ENCODE data around the gene CDC16.

CDC16 gene

DNA sequence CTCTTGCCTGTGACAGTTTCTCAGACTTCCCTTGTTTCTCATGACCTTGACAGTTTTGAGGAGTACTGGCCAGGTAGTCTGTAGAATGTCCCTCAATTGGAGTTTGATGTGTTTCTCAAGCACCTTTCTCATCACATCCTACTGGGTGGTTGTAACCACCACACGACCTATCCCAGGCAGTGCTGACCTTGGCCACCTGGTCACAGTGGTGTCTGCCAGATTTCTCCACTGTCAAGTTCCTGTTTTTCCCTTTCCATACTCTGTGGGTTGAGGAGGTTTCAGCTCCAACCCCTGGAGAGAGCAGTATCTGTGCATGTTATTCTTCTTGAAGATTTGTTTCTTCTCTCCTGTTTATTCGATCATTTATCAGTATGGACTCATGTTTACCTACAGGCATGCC, 38.3 kb downstream of the CDC16 start:
- Histone ChIP-seq H3K4me1 (ENCODE audit: control insufficient read depth, insufficient read depth, low read length) (no peaks in the 10 kb centered on the region), H3K9me3 (ENCODE audit: control insufficient read depth, low read length) (no peaks in the 10 kb centered on the region), H3K4me3 (ENCODE audit: insufficient read depth, low read depth, low read length) (no peak overlapping the region), H3K36me3 (ENCODE audit: control insufficient read depth, insufficient read depth, low read length) (peaks cover 28% of the 10 kb centered on the region), H3K27me3 (ENCODE audit: control insufficient read depth, insufficient read depth, low read length, poor library complexity, severe bottlenecking) (no peaks in the 10 kb centered on the region), H3K27ac (ENCODE audit: insufficient read depth, low read depth, low read length, poor library complexity, severe bottlenecking) (no peak overlapping the region)
- 90 to 97% methylated on average over 2 of the region's 2 CpGs for WGBS, 2 experiments

DNA sequence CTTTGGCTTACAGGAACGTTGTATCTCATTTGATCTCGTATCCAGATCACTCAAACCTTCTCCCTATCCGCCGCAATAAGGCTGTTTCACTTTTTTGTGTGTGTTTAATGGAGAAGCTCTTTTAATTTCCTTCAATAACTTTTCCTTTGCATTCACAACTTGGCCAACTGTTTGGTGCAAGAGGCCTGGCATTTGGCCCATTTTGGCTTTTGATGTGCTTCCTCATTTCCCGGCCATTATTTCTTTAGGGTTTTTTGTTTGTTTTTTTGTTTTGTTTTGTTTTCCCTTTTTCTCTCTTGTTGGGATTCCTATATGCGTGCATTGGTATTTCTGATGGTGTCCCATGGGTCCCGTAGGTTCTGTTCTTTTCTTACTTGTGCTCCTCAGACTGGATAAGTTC, 40.6 kb downstream of the CDC16 start:
- Histone ChIP-seq H3K4me1 (ENCODE audit: control insufficient read depth, insufficient read depth, low read length) (peaks cover under 1% of the 10 kb centered on the region), H3K36me3 (ENCODE audit: control insufficient read depth, insufficient read depth, low read length) (peaks cover 16% of the 10 kb centered on the region), H3K27me3 (ENCODE audit: control insufficient read depth, insufficient read depth, low read length, poor library complexity, severe bottlenecking) (no peaks in the 10 kb centered on the region), H3K4me3 (ENCODE audit: insufficient read depth, low read depth, low read length) (no peak overlapping the region), H3K27ac (ENCODE audit: insufficient read depth, low read depth, low read length, poor library complexity, severe bottlenecking) (no peak overlapping the region), H3K9me3 (ENCODE audit: control insufficient read depth, low read length) (no peaks in the 10 kb centered on the region)
- WGBS, 2 experiments, result 89 to 95% methylated on average over 5 to 7 of the region's 7 CpGs

DNA sequence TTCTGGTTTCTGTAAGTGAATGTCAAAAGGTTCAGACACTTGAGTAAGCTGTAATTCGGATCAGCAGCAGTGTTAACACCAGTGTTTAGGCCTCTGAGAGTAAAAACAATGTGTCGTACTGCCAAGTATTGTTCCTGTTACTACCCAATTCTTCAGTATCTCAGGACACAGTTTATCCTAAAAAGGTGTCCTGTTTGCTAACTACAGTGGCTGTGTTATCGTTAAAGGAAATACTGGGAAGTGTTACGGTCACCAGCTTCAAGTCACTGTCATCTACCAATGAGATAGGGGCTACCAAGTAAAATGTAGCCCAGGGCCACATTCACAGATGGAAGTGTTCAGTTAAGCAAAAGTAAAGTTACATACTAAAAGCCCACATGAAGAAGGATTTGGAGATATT, 44.4 kb downstream of the CDC16 start:
- Histone ChIP-seq H3K36me3 (ENCODE audit: control insufficient read depth, insufficient read depth, low read length) (peaks cover 6% of the 10 kb centered on the region), H3K9me3 (ENCODE audit: control insufficient read depth, low read length) (no peaks in the 10 kb centered on the region), H3K4me3 (ENCODE audit: insufficient read depth, low read depth, low read length) (no peak overlapping the region), H3K27ac (ENCODE audit: insufficient read depth, low read depth, low read length, poor library complexity, severe bottlenecking) (no peak overlapping the region), H3K4me1 (ENCODE audit: control insufficient read depth, insufficient read depth, low read length) (peaks cover 4% of the 10 kb centered on the region), H3K27me3 (ENCODE audit: control insufficient read depth, insufficient read depth, low read length, poor library complexity, severe bottlenecking) (no peaks in the 10 kb centered on the region)
- WGBS, 2 experiments, result 94 to 98% methylated on average over 4 of the region's 4 CpGs

DNA sequence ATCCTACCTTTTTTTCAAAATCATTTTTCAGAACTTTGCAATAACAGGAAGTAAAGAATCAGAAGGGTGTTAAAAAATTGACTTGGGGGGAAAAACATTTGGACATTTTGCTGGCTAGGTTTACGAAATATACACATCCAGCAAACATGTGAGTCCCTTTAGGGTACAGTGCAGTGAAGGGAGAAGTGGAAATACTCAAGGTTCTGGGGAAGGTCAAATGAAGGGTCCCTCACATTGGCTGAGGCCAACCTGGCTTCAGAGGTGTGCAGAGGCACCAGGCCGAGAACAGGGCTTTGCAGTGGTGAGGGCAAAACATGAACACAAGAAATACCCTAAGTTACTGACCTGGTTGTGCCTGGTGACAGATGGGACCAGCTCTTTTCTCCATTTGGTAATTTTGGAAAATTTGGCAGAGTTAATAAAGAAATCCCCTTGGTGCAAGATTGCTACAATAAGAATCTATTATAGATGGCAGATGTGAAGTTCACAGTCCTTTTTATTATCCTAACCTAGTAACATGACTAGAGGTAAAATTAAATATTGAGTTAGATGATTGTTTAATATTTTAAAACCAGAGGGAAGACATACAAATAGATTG, 45.2 kb downstream of the CDC16 start:
- no peak overlapping the region for H3K27ac ChIP-seq (ENCODE audit: insufficient read depth, low read depth, low read length, poor library complexity, severe bottlenecking)
- H3K27me3 ChIP-seq (ENCODE audit: control insufficient read depth, insufficient read depth, low read length, poor library complexity, severe bottlenecking), result no peaks in the 10 kb centered on the region
- peaks cover 4% of the 10 kb centered on the region for H3K36me3 ChIP-seq (ENCODE audit: control insufficient read depth, insufficient read depth, low read length)
- 91 to 96% methylated on average over 2 of the region's 2 CpGs for WGBS, 2 experiments
- H3K4me1 ChIP-seq (ENCODE audit: control insufficient read depth, insufficient read depth, low read length), result peaks cover 4% of the 10 kb centered on the region
- H3K9me3 ChIP-seq (ENCODE audit: control insufficient read depth, low read length), result no peaks in the 10 kb centered on the region
- no peak overlapping the region for H3K4me3 ChIP-seq (ENCODE audit: insufficient read depth, low read depth, low read length)

DNA sequence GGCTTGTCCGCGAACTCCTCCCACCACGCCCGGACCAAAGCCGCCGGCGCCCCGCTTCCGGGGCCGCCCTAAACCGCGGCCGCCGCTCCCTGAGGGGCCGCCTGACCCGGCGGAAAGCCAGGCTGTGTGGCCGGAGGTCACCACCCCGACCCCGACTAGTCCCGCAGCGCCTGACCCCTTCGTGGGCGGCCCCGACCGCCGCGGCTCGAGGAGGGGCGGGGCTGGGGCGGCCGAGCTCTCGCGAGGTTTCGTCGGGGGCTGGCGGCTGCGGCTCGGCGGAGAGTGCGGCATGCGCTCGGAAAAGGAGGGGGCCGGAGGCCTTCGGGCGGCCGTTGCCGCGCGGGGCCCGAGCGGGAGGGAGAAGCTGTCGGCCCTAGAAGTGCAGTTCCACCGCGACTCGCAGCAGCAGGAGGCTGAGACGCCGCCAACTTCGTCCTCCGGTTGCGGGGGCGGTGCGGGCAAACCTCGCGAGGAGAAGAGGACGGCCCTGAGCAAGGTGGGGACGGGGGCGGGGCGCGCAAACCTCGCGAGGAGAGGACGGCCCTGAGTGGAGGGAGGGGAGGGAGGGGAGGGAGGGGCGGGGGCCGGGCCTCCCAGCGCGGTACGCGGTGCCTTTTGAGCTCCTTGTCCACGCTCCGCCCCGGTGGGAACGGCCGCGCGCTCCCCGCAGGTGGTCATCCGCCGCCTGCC, 46.8 kb downstream of the CDC16 start, which contains the start of gene UPF3A:
TSS of gene UPF3A (plus strand) at position 251 of the 690 bp plus-strand sequence. CDS start at position 290, 39 bp downstream.
- peak within 1 kb of the TSS; percentile 98 for H3K27ac ChIP-seq (ENCODE audit: insufficient read depth, low read depth, low read length, poor library complexity, severe bottlenecking)
- no peaks in the 10 kb centered on the region for H3K9me3 ChIP-seq (ENCODE audit: control insufficient read depth, low read length)

DNA sequence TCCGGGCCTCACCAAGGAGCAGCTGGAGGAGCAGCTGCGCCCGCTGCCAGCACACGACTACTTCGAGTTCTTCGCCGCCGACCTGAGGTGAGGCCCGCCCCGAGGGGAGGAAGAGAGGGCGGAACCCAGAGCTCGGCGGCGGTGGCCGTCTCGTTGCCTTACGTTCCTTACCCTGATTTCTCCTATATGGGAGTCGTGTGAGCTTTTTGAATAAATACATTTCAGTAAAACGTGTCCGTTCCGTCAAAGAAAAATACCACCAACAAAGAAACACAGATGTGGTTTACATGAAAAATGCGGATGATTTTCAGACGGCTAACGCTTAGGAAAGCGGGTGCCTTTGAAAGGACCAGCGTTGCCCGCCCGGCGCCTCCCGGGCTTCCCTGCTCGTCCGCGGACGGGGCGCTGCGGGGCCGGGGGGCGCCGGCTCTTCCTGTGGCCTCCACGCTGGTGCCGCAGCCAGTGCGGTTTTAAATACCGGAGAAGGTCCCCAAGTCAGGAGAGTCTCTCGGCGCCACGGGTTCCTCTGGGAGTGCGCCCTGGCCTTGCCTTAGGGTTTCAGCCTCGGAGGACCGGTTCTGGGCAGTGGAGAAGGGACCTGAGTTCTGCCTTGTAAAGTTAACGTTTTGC, 47.5 kb downstream of the CDC16 start:
- peak overlapping the region; percentile 93 for H3K27ac ChIP-seq (ENCODE audit: insufficient read depth, low read depth, low read length, poor library complexity, severe bottlenecking)
- WGBS, 2 experiments, result 0 to 1% methylated on average over 50 of the region's 50 CpGs
- H3K4me1 ChIP-seq (ENCODE audit: control insufficient read depth, insufficient read depth, low read length), result peaks cover 4% of the 10 kb centered on the region
- no peaks in the 10 kb centered on the region for H3K27me3 ChIP-seq (ENCODE audit: control insufficient read depth, insufficient read depth, low read length, poor library complexity, severe bottlenecking)
- H3K36me3 ChIP-seq (ENCODE audit: control insufficient read depth, insufficient read depth, low read length), result peaks cover 5% of the 10 kb centered on the region
- H3K4me3 ChIP-seq (ENCODE audit: insufficient read depth, low read depth, low read length), result peak overlapping the region; percentile 77
- no peaks in the 10 kb centered on the region for H3K9me3 ChIP-seq (ENCODE audit: control insufficient read depth, low read length)

More for the DNA sequence above, 46.8 kb downstream of the CDC16 start, which contains the start of gene UPF3A:
- Histone ChIP-seq H3K4me3 (ENCODE audit: insufficient read depth, low read depth, low read length) (peak within 1 kb of the TSS; percentile 77), H3K27me3 (ENCODE audit: control insufficient read depth, insufficient read depth, low read length, poor library complexity, severe bottlenecking) (no peaks in the 10 kb centered on the region), H3K36me3 (ENCODE audit: control insufficient read depth, insufficient read depth, low read length) (peaks cover 6% of the 10 kb centered on the region), H3K4me1 (ENCODE audit: control insufficient read depth, insufficient read depth, low read length) (peaks cover 4% of the 10 kb centered on the region)
- WGBS, 2 experiments, result 0% methylated on average over 76 to 77 of the region's 89 CpGs

DNA sequence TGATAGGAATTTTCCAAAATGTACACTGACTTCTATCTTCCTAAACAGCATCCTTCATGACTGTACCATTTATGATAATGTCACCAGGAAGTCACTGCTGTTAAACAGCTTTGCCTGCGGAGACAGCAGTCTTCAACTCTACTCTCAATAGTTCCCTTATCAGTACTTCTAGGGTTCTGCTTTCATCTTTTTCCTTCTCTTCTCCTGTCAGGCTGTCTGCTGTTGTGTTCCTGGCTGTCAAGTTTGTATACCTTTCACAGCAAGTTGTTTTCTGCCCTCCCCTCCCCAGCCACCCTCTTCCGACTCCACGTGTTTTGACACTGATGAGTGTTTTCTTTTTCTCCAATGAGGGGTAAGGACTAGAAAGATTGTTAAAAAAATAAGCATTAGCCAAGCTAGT, 48.9 kb downstream of the CDC16 start:
- no peaks in the 10 kb centered on the region for H3K9me3 ChIP-seq (ENCODE audit: control insufficient read depth, low read length)
- H3K27me3 ChIP-seq (ENCODE audit: control insufficient read depth, insufficient read depth, low read length, poor library complexity, severe bottlenecking), result no peaks in the 10 kb centered on the region
- peaks cover 5% of the 10 kb centered on the region for H3K36me3 ChIP-seq (ENCODE audit: control insufficient read depth, insufficient read depth, low read length)
- no peak overlapping the region for H3K27ac ChIP-seq (ENCODE audit: insufficient read depth, low read depth, low read length, poor library complexity, severe bottlenecking)
- H3K4me3 ChIP-seq (ENCODE audit: insufficient read depth, low read depth, low read length), result no peak overlapping the region
- H3K4me1 ChIP-seq (ENCODE audit: control insufficient read depth, insufficient read depth, low read length), result peaks cover 4% of the 10 kb centered on the region
- 80% methylated on average over 3 of the region's 3 CpGs for WGBS, 2 experiments

DNA sequence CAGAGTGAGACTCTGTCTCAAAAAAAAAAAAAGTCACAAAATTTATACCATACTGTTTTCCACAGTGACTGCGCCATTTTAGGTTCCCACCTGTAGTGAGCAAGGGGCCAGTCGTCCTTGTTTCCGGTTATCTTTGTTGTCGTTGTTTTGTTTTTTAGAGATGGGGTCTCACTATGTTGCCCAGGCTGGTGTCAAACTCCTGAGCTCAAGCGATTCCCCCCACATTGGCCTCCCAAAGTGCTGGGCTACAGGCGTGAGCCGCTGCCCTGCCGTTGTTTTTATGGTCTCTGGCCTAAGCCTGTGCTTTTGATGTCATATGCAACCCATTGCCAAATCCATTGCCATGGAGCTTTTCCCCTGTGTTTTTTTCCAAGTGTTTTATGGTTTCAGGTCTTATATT, 50.0 kb downstream of the CDC16 start:
- peaks cover 5% of the 10 kb centered on the region for H3K36me3 ChIP-seq (ENCODE audit: control insufficient read depth, insufficient read depth, low read length)
- 96 to 97% methylated on average over 8 of the region's 8 CpGs for WGBS, 2 experiments

DNA sequence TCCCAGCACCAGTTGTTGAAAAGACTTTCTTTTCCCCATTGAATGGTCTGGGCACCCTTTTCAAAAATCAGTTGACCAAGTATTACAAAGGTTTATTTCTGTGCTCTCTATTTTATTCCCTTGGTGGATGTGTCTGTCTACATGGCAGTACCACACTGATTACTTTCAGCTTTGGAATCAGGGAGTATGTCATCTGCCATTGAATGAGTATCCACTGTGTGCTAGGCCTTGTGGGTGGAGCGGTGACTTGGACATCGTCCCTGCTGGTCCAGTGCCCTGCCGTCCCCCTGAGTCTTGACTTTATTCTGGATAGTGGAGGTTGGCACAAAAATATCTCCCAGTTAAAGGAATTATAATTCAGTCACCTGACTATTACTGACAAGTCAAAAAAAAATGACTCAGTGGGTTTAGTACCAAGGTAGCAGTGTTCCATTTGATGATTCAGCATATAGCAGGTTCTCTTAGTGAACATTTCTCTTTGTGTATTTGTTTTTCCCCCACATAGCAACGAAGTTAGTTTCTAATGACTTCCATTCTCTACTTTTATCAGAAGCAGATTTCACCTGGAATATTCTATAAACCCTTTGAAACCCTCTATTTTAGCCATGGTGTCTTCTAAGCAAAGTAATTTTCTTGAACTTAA, 50.6 kb downstream of the CDC16 start:
- Histone ChIP-seq H3K27me3 (ENCODE audit: control insufficient read depth, insufficient read depth, low read length, poor library complexity, severe bottlenecking) (no peaks in the 10 kb centered on the region), H3K36me3 (ENCODE audit: control insufficient read depth, insufficient read depth, low read length) (peaks cover 5% of the 10 kb centered on the region), H3K9me3 (ENCODE audit: control insufficient read depth, low read length) (no peaks in the 10 kb centered on the region), H3K4me3 (ENCODE audit: insufficient read depth, low read depth, low read length) (no peak overlapping the region), H3K4me1 (ENCODE audit: control insufficient read depth, insufficient read depth, low read length) (peaks cover 3% of the 10 kb centered on the region), H3K27ac (ENCODE audit: insufficient read depth, low read depth, low read length, poor library complexity, severe bottlenecking) (no peak overlapping the region)
- 90 to 97% methylated on average over 4 of the region's 4 CpGs for WGBS, 2 experiments

More for the DNA sequence above, 50.0 kb downstream of the CDC16 start:
- H3K4me3 ChIP-seq (ENCODE audit: insufficient read depth, low read depth, low read length), result no peak overlapping the region
- H3K27me3 ChIP-seq (ENCODE audit: control insufficient read depth, insufficient read depth, low read length, poor library complexity, severe bottlenecking), result no peaks in the 10 kb centered on the region
- peaks cover 4% of the 10 kb centered on the region for H3K4me1 ChIP-seq (ENCODE audit: control insufficient read depth, insufficient read depth, low read length)
- H3K9me3 ChIP-seq (ENCODE audit: control insufficient read depth, low read length), result no peaks in the 10 kb centered on the region
- no peak overlapping the region for H3K27ac ChIP-seq (ENCODE audit: insufficient read depth, low read depth, low read length, poor library complexity, severe bottlenecking)

DNA sequence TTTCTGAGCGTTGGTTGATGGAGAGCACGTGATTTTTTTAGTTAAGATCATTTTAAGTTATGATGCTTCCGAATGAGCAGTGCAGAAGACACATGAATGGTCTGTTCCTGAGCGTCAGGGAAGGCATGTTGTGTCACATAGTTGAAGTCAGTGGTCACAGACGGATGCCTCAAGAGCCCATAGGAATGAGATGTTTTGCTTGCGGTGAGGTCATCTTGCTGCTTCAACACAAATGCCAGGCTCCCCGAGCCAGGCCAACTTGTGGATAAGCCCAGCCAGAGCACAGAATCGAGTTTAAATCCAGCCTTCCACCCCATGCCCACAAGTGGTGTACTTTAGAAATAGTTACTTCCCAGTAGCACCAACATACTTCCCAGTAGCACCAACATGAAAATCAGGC, 52.1 kb downstream of the CDC16 start:
- 97% methylated on average over 8 of the region's 8 CpGs for WGBS, 2 experiments
- Histone ChIP-seq H3K9me3 (ENCODE audit: control insufficient read depth, low read length) (no peaks in the 10 kb centered on the region), H3K27me3 (ENCODE audit: control insufficient read depth, insufficient read depth, low read length, poor library complexity, severe bottlenecking) (no peaks in the 10 kb centered on the region), H3K36me3 (ENCODE audit: control insufficient read depth, insufficient read depth, low read length) (peaks cover 7% of the 10 kb centered on the region), H3K4me3 (ENCODE audit: insufficient read depth, low read depth, low read length) (no peak overlapping the region), H3K27ac (ENCODE audit: insufficient read depth, low read depth, low read length, poor library complexity, severe bottlenecking) (no peak overlapping the region), H3K4me1 (ENCODE audit: control insufficient read depth, insufficient read depth, low read length) (no peaks in the 10 kb centered on the region)

Measured in ectodermal cell (in vitro differentiated cells).